ENCODE data around the gene HSD17B12.

GRCh38 chr11:43901551-43901950 is 221.0 kb downstream of the HSD17B12 start:
- no peak for TF ChIP-seq EZH2 (IDR thresholded peaks at IDR 0.05; ENCODE audit: borderline replicate concordance, low read depth, low read length, severe bottlenecking)
- TF ChIP-seq, protein P1, sequence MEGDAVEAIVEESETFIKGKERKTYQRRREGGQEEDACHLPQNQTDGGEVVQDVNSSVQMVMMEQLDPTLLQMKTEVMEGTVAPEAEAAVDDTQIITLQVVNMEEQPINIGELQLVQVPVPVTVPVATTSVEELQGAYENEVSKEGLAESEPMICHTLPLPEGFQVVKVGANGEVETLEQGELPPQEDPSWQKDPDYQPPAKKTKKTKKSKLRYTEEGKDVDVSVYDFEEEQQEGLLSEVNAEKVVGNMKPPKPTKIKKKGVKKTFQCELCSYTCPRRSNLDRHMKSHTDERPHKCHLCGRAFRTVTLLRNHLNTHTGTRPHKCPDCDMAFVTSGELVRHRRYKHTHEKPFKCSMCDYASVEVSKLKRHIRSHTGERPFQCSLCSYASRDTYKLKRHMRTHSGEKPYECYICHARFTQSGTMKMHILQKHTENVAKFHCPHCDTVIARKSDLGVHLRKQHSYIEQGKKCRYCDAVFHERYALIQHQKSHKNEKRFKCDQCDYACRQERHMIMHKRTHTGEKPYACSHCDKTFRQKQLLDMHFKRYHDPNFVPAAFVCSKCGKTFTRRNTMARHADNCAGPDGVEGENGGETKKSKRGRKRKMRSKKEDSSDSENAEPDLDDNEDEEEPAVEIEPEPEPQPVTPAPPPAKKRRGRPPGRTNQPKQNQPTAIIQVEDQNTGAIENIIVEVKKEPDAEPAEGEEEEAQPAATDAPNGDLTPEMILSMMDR (IDR thresholded peaks at IDR 0.05; ENCODE audit: borderline replicate concordance, extremely low read depth, low read length, poor library complexity, severe bottlenecking): no peak

Measured in DND-41 (cell line).